Glutamatergic neuron (in vitro differentiated cells): ENCODE data around the gene SIGLEC1. TPM values are rescaled to one million over a fixed set of nuclear protein-coding genes. Genes with fewer than 3 reads are reported as not detected.

Experiments
- DNase-seq: peaks from one replicate; pipeline ENCODE4 v3.0.0; 2022
- H3K27ac Mint-ChIP-seq: one replicate; pipeline ENCODE4 v1.8.0; 2020; ENCODE audit warnings: mild to moderate bottlenecking, mixed read lengths, inconsistent platforms; ENCODE audit not compliant: unreplicated experiment
- H3K27me3 Mint-ChIP-seq: one replicate; pipeline ENCODE4 v1.8.0; 2020; ENCODE audit warnings: mild to moderate bottlenecking, moderate library complexity, mixed read lengths, inconsistent platforms; ENCODE audit not compliant: unreplicated experiment
- H3K36me3 Mint-ChIP-seq: one replicate; pipeline ENCODE4 v1.8.0; 2020; ENCODE audit warnings: mild to moderate bottlenecking, mixed read lengths, inconsistent platforms; ENCODE audit not compliant: unreplicated experiment
- H3K4me1 Mint-ChIP-seq: one replicate; pipeline ENCODE4 v1.8.0; 2020; ENCODE audit warnings: mild to moderate bottlenecking, low read depth, mixed read lengths, inconsistent platforms; ENCODE audit not compliant: unreplicated experiment
- H3K4me3 Mint-ChIP-seq: one replicate; pipeline ENCODE4 v1.8.0; 2020; ENCODE audit warnings: mild to moderate bottlenecking, mixed read lengths, inconsistent platforms; ENCODE audit not compliant: unreplicated experiment
- H3K9me3 Mint-ChIP-seq: one replicate; pipeline ENCODE4 v1.8.0; 2020; ENCODE audit warnings: mild to moderate bottlenecking, moderate library complexity, mixed read lengths, inconsistent platforms; ENCODE audit not compliant: unreplicated experiment
- total RNA-seq: library from RNA; stranded (reverse); fragmentation: NEBNext Ultra II Directional; extraction: Animal tissue kit (Norgen Biotek cat#: 25700); gene quantifications from one replicate; pipeline ENCODE4 v1.2.1, GENCODE V29; 2021; ENCODE audit not compliant: unreplicated experiment
- TF ChIP-seq, protein P1 (sequence below): fragments of 200-600 bp; sonication (generic); IDR thresholded peaks from one replicate; pipeline ENCODE4 v1.5.0; 2021; ENCODE audit not compliant: partially characterized antibody, unreplicated experiment

SIGLEC1 gene
- total RNA-seq, 1 donor from 2014 or later: not detected

DNA sequence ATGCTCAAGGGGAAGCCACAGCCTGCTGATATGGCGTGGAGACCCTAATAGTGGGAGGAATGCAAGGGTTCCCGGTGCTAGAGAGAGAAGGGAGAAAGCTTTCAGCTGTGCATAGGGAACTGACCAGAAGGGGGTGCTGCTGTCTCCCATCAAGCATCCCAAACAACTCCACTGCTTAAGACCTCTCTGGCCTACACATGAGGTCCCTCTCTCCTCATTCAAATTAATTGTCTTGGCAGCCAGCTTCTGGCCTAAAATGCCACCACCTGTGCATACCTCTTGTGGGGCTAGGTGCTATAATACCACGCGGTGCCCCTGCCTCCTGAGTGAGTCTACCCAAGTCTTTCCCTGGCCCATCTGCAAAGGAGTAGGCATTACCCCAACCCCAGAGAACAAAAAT, 40.7 kb upstream of the SIGLEC1 start:
- Mint-ChIP-seq H3K4me3 (no peak overlapping the region), H3K27ac (no peak overlapping the region), H3K9me3 (peaks cover 5% of the 10 kb centered on the region), H3K4me1 (no peaks in the 10 kb centered on the region), H3K36me3 (peaks cover 2% of the 10 kb centered on the region), H3K27me3 (peaks cover 10% of the 10 kb centered on the region)
- TF ChIP-seq, protein P1, sequence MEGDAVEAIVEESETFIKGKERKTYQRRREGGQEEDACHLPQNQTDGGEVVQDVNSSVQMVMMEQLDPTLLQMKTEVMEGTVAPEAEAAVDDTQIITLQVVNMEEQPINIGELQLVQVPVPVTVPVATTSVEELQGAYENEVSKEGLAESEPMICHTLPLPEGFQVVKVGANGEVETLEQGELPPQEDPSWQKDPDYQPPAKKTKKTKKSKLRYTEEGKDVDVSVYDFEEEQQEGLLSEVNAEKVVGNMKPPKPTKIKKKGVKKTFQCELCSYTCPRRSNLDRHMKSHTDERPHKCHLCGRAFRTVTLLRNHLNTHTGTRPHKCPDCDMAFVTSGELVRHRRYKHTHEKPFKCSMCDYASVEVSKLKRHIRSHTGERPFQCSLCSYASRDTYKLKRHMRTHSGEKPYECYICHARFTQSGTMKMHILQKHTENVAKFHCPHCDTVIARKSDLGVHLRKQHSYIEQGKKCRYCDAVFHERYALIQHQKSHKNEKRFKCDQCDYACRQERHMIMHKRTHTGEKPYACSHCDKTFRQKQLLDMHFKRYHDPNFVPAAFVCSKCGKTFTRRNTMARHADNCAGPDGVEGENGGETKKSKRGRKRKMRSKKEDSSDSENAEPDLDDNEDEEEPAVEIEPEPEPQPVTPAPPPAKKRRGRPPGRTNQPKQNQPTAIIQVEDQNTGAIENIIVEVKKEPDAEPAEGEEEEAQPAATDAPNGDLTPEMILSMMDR: peak; percentile 62
- DNase-seq: peak; percentile 76

DNA sequence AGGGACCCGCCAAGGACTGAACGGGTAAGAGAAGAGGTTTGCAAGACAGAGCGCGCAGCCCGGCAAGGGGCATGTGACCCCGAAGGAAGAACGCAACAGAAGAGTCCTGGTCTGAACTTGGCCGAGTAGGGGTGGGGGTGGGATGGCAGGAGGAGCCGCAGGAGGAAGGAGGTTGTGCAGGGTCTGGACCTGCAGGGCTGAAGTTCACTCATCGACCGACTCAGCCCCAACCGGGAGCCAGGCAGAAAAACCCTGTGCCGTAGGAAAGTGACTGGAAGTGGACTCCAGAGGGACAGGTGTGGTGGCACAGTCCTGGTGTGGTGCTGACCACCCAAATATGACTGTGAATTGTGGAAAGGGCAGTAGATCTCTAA, 40.0 kb upstream of the SIGLEC1 start:
- no peaks in the 10 kb centered on the region for H3K36me3 Mint-ChIP-seq
- H3K4me1 Mint-ChIP-seq: no peaks in the 10 kb centered on the region
- H3K27ac Mint-ChIP-seq: peak overlapping the region; percentile 29
- TF ChIP-seq, protein P1: no peak
- no peak for DNase-seq
- H3K9me3 Mint-ChIP-seq: peaks cover 5% of the 10 kb centered on the region
- peaks cover 11% of the 10 kb centered on the region for H3K27me3 Mint-ChIP-seq
- H3K4me3 Mint-ChIP-seq: peak overlapping the region; percentile 64

DNA sequence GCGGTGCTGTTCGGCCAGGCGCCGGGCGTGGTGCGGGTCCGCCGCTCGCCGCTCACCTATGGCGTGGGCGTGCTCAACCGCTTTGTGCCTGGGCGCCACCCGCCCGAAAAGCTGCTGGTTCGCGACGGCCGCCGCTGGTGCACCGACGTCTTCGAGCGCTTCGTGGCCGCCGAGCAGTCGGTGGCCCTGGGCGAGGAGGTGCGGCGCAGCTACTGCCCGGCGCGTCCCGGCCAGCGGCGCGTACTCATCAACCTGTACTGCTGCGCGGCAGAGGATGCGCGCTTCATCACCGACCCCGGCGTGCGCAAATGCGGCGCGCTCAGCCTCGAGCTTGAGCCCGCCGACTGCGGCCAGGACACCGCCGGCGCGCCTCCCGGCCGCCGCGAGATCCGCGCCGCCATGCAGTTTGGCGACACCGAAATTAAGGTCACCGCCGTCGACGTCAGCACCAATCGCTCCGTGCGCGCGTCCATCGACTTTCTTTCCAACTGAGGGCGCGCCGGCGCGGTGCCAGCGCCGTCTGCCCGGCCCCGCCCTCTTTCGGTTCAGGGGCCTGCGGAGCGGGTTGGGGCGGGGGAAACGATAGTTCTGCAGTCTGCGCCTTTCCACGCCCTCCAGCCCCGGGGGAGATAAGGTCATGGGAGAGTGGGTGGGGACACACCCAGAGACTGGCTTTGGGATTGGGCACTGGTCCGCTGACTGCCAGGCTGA, 39.4 kb upstream of the SIGLEC1 start:
- TF ChIP-seq, protein P1: no peak
- DNase-seq: peak; percentile 54
- peak overlapping the region; percentile 64 for H3K4me3 Mint-ChIP-seq

DNA sequence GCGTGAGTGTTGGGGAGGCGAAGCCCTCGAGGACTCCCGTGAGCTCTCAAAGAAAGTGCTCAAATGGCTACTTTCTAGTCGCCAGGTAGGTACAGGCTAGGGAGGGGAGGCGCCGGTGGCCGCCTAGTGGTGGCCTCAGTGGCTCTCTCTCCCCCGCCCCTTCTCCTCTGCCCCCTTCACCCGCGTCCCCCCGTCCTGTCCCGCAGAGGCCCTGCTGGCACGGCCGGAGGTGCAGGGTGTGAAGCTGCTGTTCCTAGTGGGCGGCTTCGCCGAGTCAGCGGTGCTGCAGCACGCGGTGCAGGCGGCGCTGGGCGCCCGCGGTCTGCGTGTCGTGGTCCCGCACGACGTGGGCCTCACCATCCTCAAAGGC, 38.9 kb upstream of the SIGLEC1 start:
- peaks cover 12% of the 10 kb centered on the region for H3K27me3 Mint-ChIP-seq
- H3K27ac Mint-ChIP-seq: no peak overlapping the region
- TF ChIP-seq, protein P1: peak; percentile 42
- H3K36me3 Mint-ChIP-seq: no peaks in the 10 kb centered on the region
- peak overlapping the region; percentile 64 for H3K4me3 Mint-ChIP-seq
- DNase-seq: no peak
- H3K4me1 Mint-ChIP-seq: no peaks in the 10 kb centered on the region
- H3K9me3 Mint-ChIP-seq: peaks cover 7% of the 10 kb centered on the region

More for the DNA sequence above, 39.4 kb upstream of the SIGLEC1 start:
- Mint-ChIP-seq H3K4me1 (no peaks in the 10 kb centered on the region), H3K36me3 (no peaks in the 10 kb centered on the region), H3K27me3 (peaks cover 11% of the 10 kb centered on the region), H3K9me3 (peaks cover 7% of the 10 kb centered on the region), H3K27ac (no peak overlapping the region)

DNA sequence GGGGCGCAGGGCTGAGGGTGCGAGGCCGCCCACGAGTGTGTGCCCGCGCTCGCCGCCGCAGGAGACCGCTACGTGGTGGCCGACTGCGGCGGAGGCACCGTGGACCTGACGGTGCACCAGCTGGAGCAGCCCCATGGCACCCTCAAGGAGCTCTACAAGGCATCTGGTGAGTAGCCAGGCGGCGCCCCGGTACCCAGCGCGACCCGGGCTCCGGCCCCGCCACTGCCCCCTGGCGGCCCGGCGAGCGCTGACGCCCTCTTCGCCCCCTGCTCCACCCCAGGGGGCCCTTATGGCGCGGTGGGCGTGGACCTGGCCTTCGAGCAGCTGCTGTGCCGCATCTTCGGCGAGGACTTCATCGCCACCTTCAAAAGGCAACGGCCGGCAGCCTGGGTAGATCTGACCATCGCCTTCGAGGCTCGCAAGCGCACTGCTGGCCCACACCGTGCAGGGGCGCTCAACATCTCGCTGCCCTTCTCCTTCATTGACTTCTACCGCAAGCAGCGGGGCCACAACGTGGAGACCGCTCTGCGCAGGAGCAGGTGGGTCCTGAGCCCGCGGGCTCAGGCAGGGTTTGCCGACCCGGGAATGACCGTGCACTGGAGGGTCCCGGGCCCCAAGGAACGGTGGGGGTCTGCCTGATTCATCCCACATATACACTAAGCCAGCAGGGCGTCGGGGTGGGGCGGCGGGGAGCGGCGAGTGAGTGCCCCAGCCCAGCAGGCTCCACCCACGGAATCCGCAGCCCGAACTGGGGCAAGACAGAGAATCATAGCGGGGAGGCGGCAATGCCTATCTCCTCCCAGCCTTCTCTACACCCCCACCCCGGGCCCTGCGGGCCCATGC, 37.5 kb upstream of the SIGLEC1 start:
- H3K4me1 Mint-ChIP-seq: no peaks in the 10 kb centered on the region
- peaks cover 7% of the 10 kb centered on the region for H3K9me3 Mint-ChIP-seq
- no peak overlapping the region for H3K27ac Mint-ChIP-seq
- H3K27me3 Mint-ChIP-seq: peaks cover 14% of the 10 kb centered on the region
- no peaks in the 10 kb centered on the region for H3K36me3 Mint-ChIP-seq
- DNase-seq: peak; percentile 86
- TF ChIP-seq, protein P1: peak; percentile 99
- peak overlapping the region; percentile 71 for H3K4me3 Mint-ChIP-seq
